ENCODE measurements around the gene FBXW7.

DNA sequence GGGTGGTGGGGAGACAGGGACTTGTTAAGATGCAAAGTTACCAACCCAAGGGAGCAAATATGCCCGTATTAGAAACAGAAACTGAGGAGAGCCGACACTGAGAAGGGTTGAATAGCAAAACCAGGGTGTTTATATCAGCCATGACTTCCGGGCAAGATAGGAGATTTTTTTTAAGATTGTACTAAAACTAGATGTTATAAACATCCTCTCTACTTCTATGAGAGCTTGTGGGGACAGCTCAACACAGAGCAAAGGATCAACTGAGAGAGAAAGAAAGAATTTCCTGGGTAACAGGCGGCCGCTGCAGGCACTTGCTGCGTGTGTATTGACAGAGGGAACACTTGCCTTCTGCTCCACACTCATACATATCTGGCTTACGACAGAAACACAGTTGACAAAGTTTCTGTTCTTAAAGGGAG, 49.1 kb upstream of the FBXW7 start:
- TF ChIP-seq CTCF (IDR thresholded peaks at IDR 0.05) = no peak
- no peak for TF ChIP-seq POLR2A (IDR thresholded peaks at IDR 0.05)

Data from breast epithelium (tissue), 3 donors.